KOPT-K1 (cell line): ENCODE data around the gene WDCP.

Experiments used
- H3K27ac ChIP-seq: fragments of 200-600 bp; sonication (generic); 2 replicates; pipeline ENCODE4 v1.5.1; 2016; ENCODE audit warnings: antibody characterized with exemption, mild to moderate bottlenecking, low read depth, low read length; ENCODE audit not compliant: poor library complexity, severe bottlenecking
- H3K36me3 ChIP-seq: fragments of 200-600 bp; sonication (generic); 2 replicates; pipeline ENCODE4 v1.5.1; 2017; ENCODE audit warnings: antibody characterized with exemption, mild to moderate bottlenecking, low read length, moderate library complexity; ENCODE audit not compliant: insufficient read depth
- H3K9me3 ChIP-seq: fragments of 200-600 bp; sonication (generic); 2 replicates; pipeline ENCODE4 v1.5.1; 2017; ENCODE audit warnings: antibody characterized with exemption, low read length, mild to moderate bottlenecking; ENCODE audit not compliant: insufficient read depth, poor library complexity, severe bottlenecking

Gene WDCP

GRCh38 chr2:24008672-24009366 is 38.4 kb downstream of the WDCP start:
- Histone ChIP-seq H3K27ac (no peak overlapping the region), H3K9me3 (no peaks in the 10 kb centered on the region)

GRCh38 chr2:24007693-24008092 is 39.5 kb downstream of the WDCP start:
- Histone ChIP-seq H3K9me3 (no peaks in the 10 kb centered on the region), H3K36me3 (no peaks in the 10 kb centered on the region), H3K27ac (no peak overlapping the region)

More at GRCh38 chr2:24008672-24009366, 38.4 kb downstream of the WDCP start:
- H3K36me3 ChIP-seq, result no peaks in the 10 kb centered on the region

- Histone ChIP-seq H3K9me3 (no peaks in the 10 kb centered on the region), H3K36me3 (peaks cover 14% of the 10 kb centered on the region), H3K27ac (no peak overlapping the region)
Observed at GRCh38 chr2:23994567-23994966, 52.6 kb downstream of the WDCP start.

GRCh38 chr2:23993736-23994269 is 53.4 kb downstream of the WDCP start:
- Histone ChIP-seq H3K27ac (no peak overlapping the region), H3K9me3 (no peaks in the 10 kb centered on the region), H3K36me3 (peaks cover 11% of the 10 kb centered on the region)

- no peak overlapping the region for H3K27ac ChIP-seq
Observed at GRCh38 chr2:23992931-23993330, 54.3 kb downstream of the WDCP start.

GRCh38 chr2:23988371-23988770 is 58.8 kb downstream of the WDCP start:
- Histone ChIP-seq H3K9me3 (no peaks in the 10 kb centered on the region), H3K27ac (no peak overlapping the region), H3K36me3 (peaks cover 19% of the 10 kb centered on the region)

More at GRCh38 chr2:23992931-23993330, 54.3 kb downstream of the WDCP start:
- no peaks in the 10 kb centered on the region for H3K9me3 ChIP-seq
- H3K36me3 ChIP-seq, result peaks cover 4% of the 10 kb centered on the region
